ENCODE data around the gene NSRP1. TPM values are rescaled to one million over a fixed set of nuclear protein-coding genes. Genes with fewer than 3 reads are reported as not detected.
"Not testable (repeated sequence)": the region's sequence is repeated elsewhere in the genome, so short reads cannot be mapped to it uniquely, and the experiment has no call there.

The NSRP1 gene
- total RNA-seq, 1 donor from 2014 or later = 19.5 TPM

- intact Hi-C loops (cut with DNase I) = no loop called here
- ATAC-seq = no peak
These were observed 94.8 kb downstream of the NSRP1 start for GRCh38 chr17:30211371-30211770.

GRCh38 chr17:30212750-30213149, 96.1 kb downstream of the NSRP1 start:
- ATAC-seq = no peak
- intact Hi-C loops (cut with DNase I) = no loop called here
- no peak for DNase-seq (ENCODE audit: missing footprints)

More at GRCh38 chr17:30211371-30211770, 94.8 kb downstream of the NSRP1 start:
- no peak for DNase-seq (ENCODE audit: missing footprints)

- ATAC-seq (no peak), DNase-seq (ENCODE audit: missing footprints) (no peak)
- intact Hi-C loops (cut with DNase I) = no loop called here
These were observed 100.4 kb downstream of the NSRP1 start for GRCh38 chr17:30217054-30217453.

- intact Hi-C loops (cut with DNase I) = no loop called here
- ATAC-seq = no peak
- DNase-seq (ENCODE audit: missing footprints) = no peak
These were observed 101.2 kb downstream of the NSRP1 start for GRCh38 chr17:30217746-30218245.

GRCh38 chr17:30218799-30219198, 102.2 kb downstream of the NSRP1 start:
- intact Hi-C loops (cut with DNase I) = no loop called here
- ATAC-seq (no peak), DNase-seq (ENCODE audit: missing footprints) (no peak)

- no peak for DNase-seq (ENCODE audit: missing footprints)
- no peak for ATAC-seq
- intact Hi-C loops (cut with DNase I) = no loop called here
These were observed 102.7 kb downstream of the NSRP1 start for GRCh38 chr17:30219315-30219714.

GRCh38 chr17:30219833-30220232, 103.2 kb downstream of the NSRP1 start:
- no peak for ATAC-seq
- intact Hi-C loops (cut with DNase I) = no loop called here
- no peak for DNase-seq (ENCODE audit: missing footprints)

GRCh38 chr17:30220414-30220813, 103.8 kb downstream of the NSRP1 start:
- intact Hi-C loops (cut with DNase I) = no loop called here
- ATAC-seq (no peak), DNase-seq (ENCODE audit: missing footprints) (no peak)

- intact Hi-C loops (cut with DNase I) = no loop called here
- DNase-seq (ENCODE audit: missing footprints) (no peak), ATAC-seq (no peak)
These were observed 104.7 kb downstream of the NSRP1 start for GRCh38 chr17:30221346-30221745.

- DNase-seq (ENCODE audit: missing footprints) (no peak), ATAC-seq (no peak)
- intact Hi-C loops (cut with DNase I) = no loop called here
These were observed 105.6 kb downstream of the NSRP1 start for GRCh38 chr17:30222251-30222650.

- DNase-seq (ENCODE audit: missing footprints) = no peak
- intact Hi-C loops (cut with DNase I) = no loop called here
- no peak for ATAC-seq
These were observed 106.1 kb downstream of the NSRP1 start for GRCh38 chr17:30222721-30223175.

GRCh38 chr17:30224419-30224960, 107.9 kb downstream of the NSRP1 start:
- DNase-seq (ENCODE audit: missing footprints) = no peak
- ATAC-seq = no peak
- intact Hi-C loops (cut with DNase I) = no loop called here

- intact Hi-C loops (cut with DNase I) = no loop called here
- DNase-seq (ENCODE audit: missing footprints) = no peak
These were observed 108.5 kb downstream of the NSRP1 start for GRCh38 chr17:30225112-30225511.

GRCh38 chr17:30225919-30226553, 109.4 kb downstream of the NSRP1 start:
- DNase-seq (ENCODE audit: missing footprints) (no peak), ATAC-seq (no peak)
- intact Hi-C loops (cut with DNase I) = no loop called here

More at GRCh38 chr17:30225112-30225511, 108.5 kb downstream of the NSRP1 start:
- ATAC-seq = no peak

GRCh38 chr17:30226878-30227277, 110.3 kb downstream of the NSRP1 start:
- DNase-seq (ENCODE audit: missing footprints) (no peak), ATAC-seq (no peak)
- intact Hi-C loops (cut with DNase I) = no loop called here

- DNase-seq (ENCODE audit: missing footprints) (no peak), ATAC-seq (no peak)
- intact Hi-C loops (cut with DNase I) = no loop called here
These were observed 111.4 kb downstream of the NSRP1 start for GRCh38 chr17:30228011-30228410.

GRCh38 chr17:30229012-30229411, 112.4 kb downstream of the NSRP1 start:
- no peak for ATAC-seq
- no peak for DNase-seq (ENCODE audit: missing footprints)
- intact Hi-C loops (cut with DNase I) = no loop called here

- ATAC-seq; DNase-seq (ENCODE audit: missing footprints); intact Hi-C loops (cut with DNase I): not testable (repeated sequence)
These were observed 113.4 kb downstream of the NSRP1 start for GRCh38 chr17:30230009-30230408.

- no peak for DNase-seq (ENCODE audit: missing footprints)
- intact Hi-C loops (cut with DNase I) = no loop called here
These were observed 114.0 kb downstream of the NSRP1 start for GRCh38 chr17:30230596-30231125.

More at GRCh38 chr17:30230596-30231125, 114.0 kb downstream of the NSRP1 start:
- ATAC-seq = no peak

All from Right ventricle myocardium inferior (tissue), 1 donor.